ENCODE results near the gene BID. TPM values are rescaled to one million over a fixed set of nuclear protein-coding genes. Genes with fewer than 3 reads are reported as not detected.

The BID gene
- total RNA-seq, 2 experiments from 2014 or later: 59.9 to 60.3 TPM

- TF ChIP-seq EZH2phosphoT487 (IDR thresholded peaks at IDR 0.05; ENCODE audit: borderline replicate concordance, low read depth, low read length) (no peak), CTCF (conservative IDR thresholded peaks at IDR 0.05; ENCODE audit: low read length) (no peak)
- Histone ChIP-seq H2AFZ (ENCODE audit: low read length) (no peak overlapping the region), H3K4me3 (ENCODE audit: low read depth, low read length, poor library complexity, severe bottlenecking) (no peak overlapping the region), H3K27ac (ENCODE audit: low read depth, low read length, poor library complexity, severe bottlenecking) (no peak overlapping the region), H4K20me1 (ENCODE audit: insufficient read depth, low read length) (no peaks in the 10 kb centered on the region), H3K36me3 (ENCODE audit: insufficient read depth, low read length) (peaks cover 64% of the 10 kb centered on the region), H3K79me2 (ENCODE audit: insufficient read depth, low read depth, low read length) (peaks cover 6% of the 10 kb centered on the region; the same call in 1 of the 2 replicates), H3K4me2 (ENCODE audit: low read length) (no peak overlapping the region), H3K9me2 (ENCODE audit: insufficient read depth, low read length) (no peaks in the 10 kb centered on the region), H3K9me3 (ENCODE audit: low read length) (no peaks in the 10 kb centered on the region), H3K4me1 (ENCODE audit: insufficient read depth, low read length, poor library complexity, severe bottlenecking) (peaks cover 50% of the 10 kb centered on the region)
- intact Hi-C loops (cut with micrococcal nuclease; ENCODE audit: unreplicated experiment): no loop called here
- POLR2A ChIA-PET: no interaction called here
- no TSS peak for BruUV-seq (replicated peaks)
- no peak for DNase-seq (ENCODE audit: low spot score)
- CTCF ChIA-PET (ENCODE audit: unreplicated experiment): interaction anchor here (0.6 kb wide), 1 partner anchor 286 kb away, joined by 3 read pairs; no protein-coding TSS in a partner anchor
These were observed 28.1 kb upstream of the BID start for GRCh38 chr22:17802411-17802810.

GRCh38 chr22:17797721-17798559 lies 23.7 kb upstream of the BID start:
- BruUV-seq (replicated peaks): no TSS peak
- ChIA-PET POLR2A (interaction anchor here (2.0 to 2.3 kb wide), 2 partner anchors 25 to 278 kb away, joined by 4 to 8 read pairs; no protein-coding TSS in a partner anchor), CTCF (ENCODE audit: unreplicated experiment) (interaction anchor here (0.7 to 1.3 kb wide), 2 partner anchors 25 to 278 kb away, joined by 3 read pairs; no protein-coding TSS in a partner anchor)
- Histone ChIP-seq H3K27ac (ENCODE audit: low read depth, low read length, poor library complexity, severe bottlenecking) (peak overlapping the region; percentile 96), H2AFZ (ENCODE audit: low read length) (no peak overlapping the region), H3K9me3 (ENCODE audit: low read length) (no peaks in the 10 kb centered on the region), H4K20me1 (ENCODE audit: insufficient read depth, low read length) (no peaks in the 10 kb centered on the region), H3K36me3 (ENCODE audit: insufficient read depth, low read length) (peaks cover 47% of the 10 kb centered on the region), H3K4me2 (ENCODE audit: low read length) (peak overlapping the region; percentile 88), H3K79me2 (ENCODE audit: insufficient read depth, low read depth, low read length) (peaks cover 11% of the 10 kb centered on the region; the same call in 1 of the 2 replicates), H3K4me1 (ENCODE audit: insufficient read depth, low read length, poor library complexity, severe bottlenecking) (peaks cover 85% of the 10 kb centered on the region), H3K4me3 (ENCODE audit: low read depth, low read length, poor library complexity, severe bottlenecking) (peak overlapping the region; percentile 63), H3K9me2 (ENCODE audit: insufficient read depth, low read length) (no peaks in the 10 kb centered on the region)
- DNase-seq (ENCODE audit: low spot score): peak; percentile 86
- intact Hi-C loops (cut with micrococcal nuclease; ENCODE audit: unreplicated experiment): loop anchor here (10.0 kb wide), 1 partner anchor 207 kb away; no protein-coding TSS in a partner anchor
- no peak for TF ChIP-seq CTCF (conservative IDR thresholded peaks at IDR 0.05; ENCODE audit: low read length)
- no peak for TF ChIP-seq EZH2phosphoT487 (IDR thresholded peaks at IDR 0.05; ENCODE audit: borderline replicate concordance, low read depth, low read length)

Data from OCI-LY7 (cell line).